Epithelial cell of proximal tubule (primary cell): ENCODE measurements around the gene TESMIN. TPM values are rescaled to one million over a fixed set of nuclear protein-coding genes. Genes with fewer than 3 reads are reported as not detected.

Experiments
- DNase-seq: peaks from one replicate; pipeline ENCODE4 v3.0.0-alpha.2; 2011; ENCODE audit warnings: low read depth
- H3K4me3 ChIP-seq: 2 replicates; pipeline ENCODE4 v1.5.1; 2011; ENCODE audit warnings: low read depth, mild to moderate bottlenecking, low read length
- total RNA-seq: library from RNA; depleted of rRNA; stranded (reverse); fragments of >200 nt; gene quantifications from 2 replicates; pipeline ENCODE4 v1.2.3, GENCODE V29; 2015
- TF ChIP-seq, protein P1 (sequence below): conservative IDR thresholded peaks from 2 replicates; pipeline ENCODE4 v1.5.1; 2012; ENCODE audit warnings: low read depth, mild to moderate bottlenecking, low read length

TESMIN gene
- total RNA-seq, 1 donor from 2014 or later: 8.2 TPM

DNA sequence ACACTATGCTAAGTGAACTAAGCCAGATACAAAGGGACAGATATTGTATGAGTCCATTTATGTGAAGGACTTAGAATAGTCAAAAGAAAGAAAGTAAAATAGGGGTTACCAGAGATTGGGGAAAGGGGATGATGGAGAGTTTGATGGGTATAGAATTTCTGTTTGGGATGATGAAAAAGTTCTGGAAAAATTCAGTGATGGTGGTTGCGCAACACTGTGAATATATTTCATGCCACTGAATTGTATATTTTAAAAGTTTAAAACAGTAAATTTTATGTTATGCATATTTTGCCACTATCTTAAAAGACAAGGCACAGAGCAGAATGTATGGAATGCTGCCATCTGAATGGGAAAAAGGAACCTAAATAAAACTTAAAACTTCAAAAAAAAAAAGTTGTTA, 29.2 kb downstream of the TESMIN start:
- no peak overlapping the region for H3K4me3 ChIP-seq
- no peak for DNase-seq
- TF ChIP-seq, protein P1, sequence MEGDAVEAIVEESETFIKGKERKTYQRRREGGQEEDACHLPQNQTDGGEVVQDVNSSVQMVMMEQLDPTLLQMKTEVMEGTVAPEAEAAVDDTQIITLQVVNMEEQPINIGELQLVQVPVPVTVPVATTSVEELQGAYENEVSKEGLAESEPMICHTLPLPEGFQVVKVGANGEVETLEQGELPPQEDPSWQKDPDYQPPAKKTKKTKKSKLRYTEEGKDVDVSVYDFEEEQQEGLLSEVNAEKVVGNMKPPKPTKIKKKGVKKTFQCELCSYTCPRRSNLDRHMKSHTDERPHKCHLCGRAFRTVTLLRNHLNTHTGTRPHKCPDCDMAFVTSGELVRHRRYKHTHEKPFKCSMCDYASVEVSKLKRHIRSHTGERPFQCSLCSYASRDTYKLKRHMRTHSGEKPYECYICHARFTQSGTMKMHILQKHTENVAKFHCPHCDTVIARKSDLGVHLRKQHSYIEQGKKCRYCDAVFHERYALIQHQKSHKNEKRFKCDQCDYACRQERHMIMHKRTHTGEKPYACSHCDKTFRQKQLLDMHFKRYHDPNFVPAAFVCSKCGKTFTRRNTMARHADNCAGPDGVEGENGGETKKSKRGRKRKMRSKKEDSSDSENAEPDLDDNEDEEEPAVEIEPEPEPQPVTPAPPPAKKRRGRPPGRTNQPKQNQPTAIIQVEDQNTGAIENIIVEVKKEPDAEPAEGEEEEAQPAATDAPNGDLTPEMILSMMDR: no peak

DNA sequence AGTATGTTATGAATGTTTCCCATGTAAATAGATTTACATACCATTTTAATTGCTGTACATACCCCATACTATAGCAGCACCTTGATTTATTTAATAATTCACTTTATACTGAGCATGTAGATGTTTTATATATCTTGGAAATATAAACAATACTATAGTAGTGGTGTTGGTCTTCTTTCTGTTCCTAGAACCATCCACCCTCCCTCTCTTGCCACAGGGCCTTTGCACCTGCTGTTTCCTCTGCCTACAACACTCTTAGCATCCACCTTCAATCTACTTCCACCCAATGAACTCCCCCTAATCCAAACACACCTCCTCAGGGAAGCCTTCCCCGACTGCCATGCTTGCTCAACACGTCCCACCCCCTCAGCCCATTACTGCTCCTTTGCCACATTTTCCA, 30.2 kb downstream of the TESMIN start:
- DNase-seq: no peak
- H3K4me3 ChIP-seq: no peak overlapping the region
- TF ChIP-seq, protein P1: no peak

DNA sequence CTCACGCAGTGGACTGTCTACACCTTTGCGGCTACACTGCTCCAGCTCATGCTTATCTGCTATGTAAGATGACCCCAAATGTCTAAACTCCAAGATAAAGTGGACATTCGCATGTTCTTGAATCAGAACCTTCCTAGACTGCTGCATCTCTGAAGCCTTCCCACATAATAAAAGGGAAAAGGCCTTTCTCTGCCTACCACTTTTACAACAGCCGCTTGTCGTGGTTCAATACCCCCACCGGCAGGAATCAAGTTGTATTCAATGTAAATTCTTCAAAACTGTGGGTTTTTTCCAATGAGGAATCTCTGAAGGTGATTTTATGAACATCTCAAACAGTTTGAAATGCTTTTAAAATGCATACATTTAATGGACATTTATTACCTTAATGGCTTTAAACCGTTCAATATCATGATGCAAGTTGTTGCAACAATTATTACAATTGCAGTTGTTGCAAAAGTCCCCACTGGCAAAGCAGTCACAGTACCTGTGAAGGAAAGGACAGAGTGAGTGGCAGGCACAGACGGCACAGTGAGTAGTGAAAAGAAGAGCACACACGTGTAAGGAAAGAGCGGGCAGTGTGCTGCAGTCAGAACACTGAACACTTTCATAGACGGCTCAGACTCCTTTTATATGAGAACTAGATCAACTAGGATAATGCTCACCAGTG, 35.7 kb downstream of the TESMIN start:
- H3K4me3 ChIP-seq: no peak overlapping the region
- DNase-seq: no peak
- TF ChIP-seq, protein P1: no peak

DNA sequence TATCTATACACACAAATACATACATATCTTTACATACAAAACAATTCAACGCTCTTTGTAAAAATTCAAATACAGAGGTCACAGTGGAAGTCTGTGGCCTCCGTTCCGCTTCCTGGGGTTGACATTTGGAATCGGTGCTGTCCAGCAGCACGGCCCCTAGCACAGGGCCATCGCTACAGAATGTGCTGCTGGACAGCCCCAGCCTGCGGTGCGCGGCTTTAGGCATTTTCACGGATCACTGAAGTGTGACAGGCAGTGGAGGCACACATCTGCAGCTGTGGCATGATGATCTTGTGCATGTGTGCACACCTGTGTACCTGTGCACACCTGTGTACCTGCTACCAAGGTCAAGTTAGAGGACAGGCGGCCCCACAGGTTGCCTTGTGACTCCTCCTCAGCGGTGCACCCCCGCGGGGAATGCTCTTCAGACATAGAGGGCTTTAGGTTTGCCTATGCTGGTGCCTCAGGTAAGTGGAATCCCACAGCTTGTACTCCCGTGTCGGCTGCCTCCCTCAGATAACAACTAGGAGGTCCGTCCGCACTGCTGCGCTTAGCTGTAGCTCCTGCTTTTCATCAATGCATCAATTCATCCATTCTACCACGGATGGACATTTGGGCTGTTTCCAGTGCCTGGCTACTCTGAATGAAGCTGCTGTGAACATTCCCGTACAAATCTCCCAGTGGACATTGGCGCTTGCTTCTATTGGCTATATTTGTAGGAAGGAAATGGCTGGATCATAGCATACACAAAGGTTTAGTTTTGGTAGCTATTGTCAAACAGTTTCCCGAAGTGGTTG, 37.1 kb downstream of the TESMIN start:
- TF ChIP-seq, protein P1: no peak
- H3K4me3 ChIP-seq: no peak overlapping the region
- no peak for DNase-seq

DNA sequence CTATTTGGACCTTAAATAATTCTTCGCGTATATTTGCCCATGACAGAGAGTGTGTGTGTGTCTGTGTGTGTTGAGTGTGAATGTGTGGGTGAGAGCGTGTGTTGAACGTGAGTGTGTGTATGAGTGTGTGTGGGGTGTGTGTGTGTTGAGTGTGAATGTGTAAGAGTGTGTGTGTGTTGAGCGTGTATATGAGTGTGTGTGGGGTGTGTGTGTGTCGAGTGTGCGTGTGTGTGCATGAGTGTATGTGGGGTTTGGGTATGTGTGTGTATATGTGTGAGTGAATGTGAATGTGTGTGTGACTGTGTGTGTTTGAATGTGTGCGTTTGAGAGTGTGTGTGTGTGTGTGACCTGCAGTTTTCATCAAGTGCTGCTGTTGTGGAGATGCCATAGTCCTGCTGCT, 40.2 kb downstream of the TESMIN start:
- TF ChIP-seq, protein P1: no peak
- H3K4me3 ChIP-seq: no peak overlapping the region
- DNase-seq: no peak

DNA sequence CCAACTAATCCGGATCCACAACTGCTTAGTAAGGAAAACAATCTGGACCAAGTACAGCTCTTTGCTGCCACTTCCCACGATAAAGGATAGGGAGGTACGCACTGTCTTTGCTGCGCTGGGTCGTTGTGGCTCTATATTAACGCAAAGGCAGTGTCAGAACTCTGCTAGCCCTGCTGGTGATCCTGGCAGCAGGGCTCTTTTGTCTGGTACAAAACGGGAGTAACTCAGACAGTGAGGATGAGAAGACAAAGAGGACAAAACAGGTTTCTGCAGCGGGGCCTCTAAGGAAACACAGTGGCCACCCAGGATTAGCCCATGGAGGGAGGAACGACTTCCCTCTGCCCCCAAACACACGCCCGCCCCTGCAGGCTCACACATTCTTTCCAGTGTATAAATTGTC, 40.9 kb downstream of the TESMIN start:
- no peak for DNase-seq
- TF ChIP-seq, protein P1: no peak
- H3K4me3 ChIP-seq: no peak overlapping the region
